Stimulated activated CD4-positive, alpha-beta T cell treated with anti-CD3 and anti-CD28 coated beads, Interleukin-1b, Interleukin-23, amount 100 ng/mL, for 1 hour (primary cell): ENCODE data around the gene HUNK.
"Not testable (repeated sequence)": the region's sequence is repeated elsewhere in the genome, so short reads cannot be mapped to it uniquely, and the experiment has no call there.

Experiments
- DNase-seq, 2 donors: peaks; one replicate each; pipeline ENCODE4 v3.0.0-alpha.2; 2020; ENCODE audit warnings: low read depth in 2 of 2

Gene HUNK

DNA sequence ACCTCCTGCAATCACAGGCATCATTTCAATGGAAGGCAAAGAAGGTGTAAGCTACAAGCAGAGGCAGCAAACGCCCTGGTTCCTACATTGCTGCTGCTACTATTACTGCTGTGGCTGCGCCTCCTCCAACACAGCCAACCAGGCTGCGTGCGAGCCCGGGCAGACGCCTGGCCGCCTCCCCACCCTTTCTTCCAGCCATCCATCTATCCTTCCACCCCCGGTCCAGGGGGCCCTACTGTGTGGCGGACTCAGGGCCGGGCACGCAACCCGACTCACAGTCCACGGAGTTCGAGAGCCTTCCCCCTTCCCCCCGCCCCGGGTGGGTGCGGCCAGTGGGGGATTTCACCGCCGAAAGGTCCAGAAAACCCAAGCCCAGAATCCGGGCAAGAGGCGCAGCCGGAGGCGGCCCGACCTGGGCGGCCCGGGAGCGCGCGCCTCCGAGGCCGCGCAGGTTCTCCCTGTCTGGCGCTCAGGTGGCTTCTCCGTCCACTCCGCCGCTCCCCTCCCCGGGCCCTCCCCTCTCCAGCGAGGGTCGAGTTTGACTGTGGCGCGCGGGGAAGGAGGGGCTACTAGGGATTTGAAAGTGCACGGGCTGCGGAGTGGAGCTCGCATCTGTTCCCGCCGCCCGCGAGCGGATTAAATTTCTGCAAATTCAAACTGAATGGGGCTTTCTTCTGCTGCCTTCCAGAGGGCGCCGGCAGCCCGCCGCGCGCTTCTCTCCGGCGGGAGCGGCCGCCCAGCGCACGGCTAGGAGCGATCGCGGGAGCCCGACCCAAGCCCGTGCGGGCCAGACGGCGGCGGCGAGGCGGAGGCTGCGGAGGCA is at the start of gene HUNK:
TSS of gene HUNK (plus strand) at position 569 of the 823 bp plus-strand sequence. CDS start 655 bp downstream, outside the sequence.
- DNase-seq: no peak

DNA sequence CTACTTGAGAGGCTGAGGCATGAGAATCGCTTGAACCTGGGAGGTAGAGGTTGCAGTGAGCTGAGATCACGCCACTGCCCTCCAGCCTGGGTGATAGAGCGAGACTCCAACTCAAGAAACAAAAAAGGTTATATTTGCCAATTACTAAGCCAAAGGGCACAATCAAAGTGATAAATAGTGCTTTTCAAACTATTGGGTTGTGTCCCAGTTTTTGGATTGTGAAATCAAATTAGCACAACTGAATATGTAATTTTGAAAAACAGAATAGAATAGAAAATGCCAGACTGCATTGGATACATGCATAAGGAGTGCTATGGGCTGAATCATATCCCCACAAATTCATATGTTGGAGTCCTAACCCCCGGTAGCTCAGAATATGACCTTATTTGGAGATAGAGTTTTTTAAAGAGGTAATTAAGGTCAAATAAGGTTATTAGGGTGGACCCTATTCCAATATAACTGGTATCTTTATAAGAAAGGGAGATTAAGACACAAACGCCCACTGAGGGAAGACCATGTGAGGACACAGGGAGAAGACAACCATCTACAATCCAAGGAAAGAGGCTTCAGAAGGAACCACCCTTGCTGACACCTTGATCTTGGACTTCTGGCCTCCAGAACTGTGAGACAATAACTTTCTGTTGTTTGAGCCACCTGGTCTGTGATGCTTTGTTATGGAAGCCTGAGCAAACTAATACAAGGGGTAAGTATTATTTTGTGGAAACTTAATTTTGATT is 42.9 kb upstream of the HUNK start:
- no peak for DNase-seq

DNA sequence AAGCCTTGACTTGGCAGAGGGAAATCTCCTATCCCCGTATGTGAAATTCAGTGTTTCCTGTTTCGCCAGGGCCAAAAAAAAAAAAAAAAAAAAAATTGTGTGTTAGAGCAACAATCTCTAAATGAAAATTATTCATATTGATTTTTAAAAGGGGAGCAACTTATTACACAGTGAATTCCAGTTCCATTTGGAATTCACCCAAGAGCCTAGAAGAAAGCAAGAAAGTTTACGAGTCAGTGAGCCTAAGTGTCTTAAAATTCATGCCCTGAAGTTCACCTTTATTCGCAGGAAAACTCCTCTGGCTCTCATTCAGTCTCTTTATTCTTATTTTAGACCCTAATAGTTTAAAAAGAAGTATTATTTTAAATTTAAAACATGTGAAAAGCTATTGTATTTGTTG is 42.1 kb upstream of the HUNK start:
- DNase-seq: no peak

DNA sequence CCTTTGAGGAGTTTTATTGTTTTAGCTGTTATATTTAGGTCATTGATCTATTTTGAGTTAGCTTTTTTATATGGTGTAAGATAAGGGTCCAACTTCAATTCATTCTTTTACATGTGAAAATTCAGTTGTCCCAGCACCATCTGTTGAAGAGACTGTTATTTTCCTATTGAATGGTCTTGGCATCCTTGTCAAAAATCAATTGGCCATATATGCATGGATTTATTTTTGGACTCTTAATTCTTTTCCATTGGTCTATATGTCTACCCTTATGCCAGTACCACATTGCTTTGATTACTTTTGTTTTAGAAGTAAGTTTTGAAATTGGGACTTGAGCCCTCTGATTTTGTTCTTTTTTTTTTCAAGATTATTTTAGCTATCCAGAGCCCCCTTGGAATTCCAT is 35.8 kb upstream of the HUNK start:
- DNase-seq: no peak

DNA sequence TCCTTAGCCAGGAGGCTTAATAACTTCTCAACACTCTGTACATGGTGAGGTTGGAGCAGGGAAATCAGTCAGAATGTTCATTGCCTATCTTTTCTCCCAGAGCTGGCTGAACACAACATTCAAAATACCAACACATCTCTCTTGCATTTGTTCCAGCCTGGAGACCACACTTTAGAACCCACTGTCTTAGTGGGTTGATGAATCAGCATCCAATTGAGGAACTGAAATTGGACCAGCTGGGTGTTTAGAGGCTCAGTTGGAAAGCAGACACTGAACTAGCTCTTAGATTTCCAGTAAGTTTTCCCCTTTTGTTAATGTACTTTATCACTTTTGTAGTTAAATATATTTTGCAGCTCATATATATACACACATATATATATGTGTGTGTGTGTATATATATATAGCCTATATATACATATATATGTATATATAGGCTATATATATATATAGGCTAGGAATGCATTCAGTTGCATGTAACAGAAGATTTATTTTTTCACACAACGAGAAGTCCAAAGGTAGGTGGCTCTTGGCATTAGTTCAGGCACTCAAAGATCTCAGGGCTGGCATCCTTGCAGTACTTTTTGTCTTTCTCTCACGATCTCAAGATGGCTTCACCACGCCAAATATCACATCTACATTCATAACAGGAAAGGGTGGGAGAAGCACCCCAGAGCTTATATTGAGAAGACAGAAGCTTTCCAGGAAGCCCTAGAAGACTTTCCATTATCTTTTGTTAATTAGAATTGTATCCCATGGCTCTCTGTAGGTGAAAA is 35.0 kb upstream of the HUNK start:
- no peak for DNase-seq

DNA sequence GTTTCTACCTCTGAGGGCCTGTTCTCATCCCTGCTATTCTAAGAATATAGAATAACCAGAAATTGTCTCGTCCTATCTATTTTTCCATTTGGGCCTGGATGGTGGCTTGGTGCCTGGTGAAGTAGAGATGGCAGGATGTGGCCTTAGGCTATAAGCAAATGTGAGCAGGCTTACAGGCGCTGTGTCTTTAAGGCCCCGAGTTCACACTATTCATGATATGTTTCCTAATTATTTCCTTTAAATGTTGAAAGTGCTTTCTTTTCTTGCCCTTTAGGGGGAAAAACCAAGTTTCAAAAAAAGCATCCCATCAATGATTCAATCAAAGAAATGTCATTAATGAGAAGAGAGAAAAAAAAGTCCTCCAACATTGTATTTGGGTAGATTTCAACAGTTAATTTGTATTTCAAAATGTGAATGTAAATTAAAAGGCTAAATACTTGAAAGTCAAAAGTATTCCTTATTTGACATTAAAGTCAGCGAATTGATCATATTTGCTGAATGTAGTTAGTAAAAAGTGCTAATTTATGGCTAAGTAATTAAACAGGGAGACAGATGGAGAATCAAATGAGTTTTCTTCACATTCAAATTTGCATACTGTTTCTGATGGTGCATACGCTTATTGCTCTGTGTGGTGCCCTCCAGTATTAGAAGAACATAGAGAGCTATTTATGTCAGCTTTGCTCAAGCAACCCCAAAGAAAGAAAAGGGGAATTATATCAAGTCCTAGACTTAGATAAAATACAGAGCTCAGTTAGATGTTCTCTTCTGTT is 34.0 kb upstream of the HUNK start:
- no peak for DNase-seq

DNA sequence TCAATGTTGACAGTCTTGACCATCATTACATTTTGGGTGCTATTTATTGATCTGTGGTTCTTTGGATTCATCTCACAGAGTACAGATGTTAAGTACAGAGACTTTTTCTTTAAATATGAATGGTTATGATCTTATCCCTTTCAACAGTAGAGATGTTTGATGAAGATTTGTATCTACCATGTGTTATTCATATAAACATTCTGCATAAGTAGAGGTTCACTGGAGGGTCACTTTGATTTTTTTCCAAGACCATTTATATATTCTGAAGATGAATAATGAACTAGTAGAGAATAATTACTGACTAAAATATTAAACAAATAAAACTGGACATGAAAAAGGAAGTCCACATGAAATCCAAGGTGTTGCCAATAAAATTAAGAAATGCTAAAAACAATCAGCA is 28.6 kb upstream of the HUNK start:
- no peak for DNase-seq

DNA sequence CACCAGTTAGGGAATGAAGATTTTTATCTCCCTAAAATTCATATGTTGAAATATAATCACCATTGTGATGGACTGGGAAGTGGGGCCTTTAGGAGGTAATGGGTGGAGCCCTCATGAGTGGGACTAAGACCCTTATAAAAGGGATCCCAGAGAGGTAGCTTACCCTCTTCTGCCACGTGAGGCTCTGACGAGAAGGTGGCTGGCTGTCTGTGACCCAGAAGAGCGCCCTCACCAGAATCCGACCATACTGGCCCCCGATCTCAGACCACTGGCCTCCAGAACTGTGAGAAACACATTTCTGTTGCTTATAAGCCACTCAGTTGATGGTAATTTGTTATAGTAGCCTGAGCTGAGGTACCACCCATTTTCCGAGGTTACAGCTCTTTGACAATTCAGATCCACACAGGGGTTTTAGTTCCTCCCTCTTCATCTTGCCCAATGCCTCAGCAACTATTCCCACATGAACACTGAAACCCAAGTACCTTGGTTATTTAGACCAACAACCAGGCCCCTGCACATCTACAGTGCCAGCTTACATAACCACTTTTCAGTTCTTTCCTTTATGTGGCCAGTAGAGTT is 27.6 kb upstream of the HUNK start:
- DNase-seq: no peak

DNA sequence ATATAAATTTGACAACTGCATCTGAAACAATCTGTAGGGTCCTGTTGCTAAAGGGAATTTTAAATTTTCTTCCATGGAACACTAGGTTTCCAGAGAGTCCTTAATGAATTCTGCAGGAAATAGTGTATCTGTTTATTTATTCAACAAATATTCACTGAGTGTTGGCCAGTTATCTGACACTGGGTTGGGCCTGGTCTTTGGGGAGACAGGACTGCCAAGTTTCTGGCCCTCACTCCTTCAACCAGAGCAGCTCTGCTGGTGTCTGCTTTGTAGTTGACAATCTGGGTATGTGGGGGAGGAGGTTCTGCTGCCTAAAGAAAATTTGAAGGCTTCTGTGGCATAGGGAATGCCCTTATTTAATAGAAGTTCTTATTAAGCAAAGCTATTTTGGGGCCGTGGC is 26.1 kb upstream of the HUNK start:
- DNase-seq: no peak

DNA sequence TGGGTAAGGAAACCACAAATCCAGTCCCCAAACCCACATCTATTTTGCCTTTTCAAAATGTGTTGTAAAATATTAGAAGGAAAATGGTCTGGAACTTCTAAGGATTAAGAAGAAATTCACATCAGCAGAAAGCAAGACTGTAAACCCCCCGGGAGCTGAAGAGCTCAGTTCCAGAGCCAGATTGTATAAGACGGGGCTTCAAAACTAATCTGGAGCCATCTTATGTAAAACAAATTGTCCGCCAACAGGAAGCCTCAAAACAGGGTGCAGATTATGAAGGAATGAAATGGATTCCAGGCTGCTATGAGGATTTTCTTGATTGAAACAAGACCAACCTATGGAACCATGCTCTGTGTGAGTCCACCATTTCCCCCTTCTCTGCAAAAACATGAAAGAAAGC is 25.1 kb upstream of the HUNK start:
- no peak for DNase-seq

DNA sequence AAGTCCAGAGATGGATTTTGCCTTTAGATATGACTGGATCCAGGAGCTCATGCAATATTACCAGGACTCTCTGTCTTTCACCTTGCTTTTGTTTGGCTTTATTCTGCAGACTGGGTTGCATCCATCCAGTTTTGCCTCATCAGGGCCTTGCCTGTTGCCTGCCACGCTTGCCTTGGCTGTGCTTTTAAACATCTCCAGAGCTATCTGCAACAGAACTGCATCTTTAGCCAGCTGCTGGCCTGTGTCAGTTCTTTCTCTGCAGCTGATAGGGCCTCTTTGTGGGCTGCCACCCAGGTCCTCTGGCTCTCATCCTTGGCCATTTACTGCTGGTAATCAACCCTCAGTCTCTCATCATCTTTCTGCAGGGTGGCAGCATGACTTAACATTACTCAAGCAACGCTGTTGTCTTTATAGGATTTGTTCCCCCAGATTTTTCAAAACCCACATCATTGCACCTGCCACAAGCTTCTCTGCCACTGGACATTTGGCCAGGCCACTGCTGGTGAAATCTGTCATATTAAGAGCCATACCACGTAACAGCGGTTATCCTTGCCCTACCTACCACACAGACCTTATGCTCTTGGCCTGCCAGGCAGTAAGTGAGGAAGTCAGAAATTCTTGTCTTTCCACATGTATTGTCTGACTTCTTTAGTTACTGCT is 24.4 kb upstream of the HUNK start:
- no peak for DNase-seq

DNA sequence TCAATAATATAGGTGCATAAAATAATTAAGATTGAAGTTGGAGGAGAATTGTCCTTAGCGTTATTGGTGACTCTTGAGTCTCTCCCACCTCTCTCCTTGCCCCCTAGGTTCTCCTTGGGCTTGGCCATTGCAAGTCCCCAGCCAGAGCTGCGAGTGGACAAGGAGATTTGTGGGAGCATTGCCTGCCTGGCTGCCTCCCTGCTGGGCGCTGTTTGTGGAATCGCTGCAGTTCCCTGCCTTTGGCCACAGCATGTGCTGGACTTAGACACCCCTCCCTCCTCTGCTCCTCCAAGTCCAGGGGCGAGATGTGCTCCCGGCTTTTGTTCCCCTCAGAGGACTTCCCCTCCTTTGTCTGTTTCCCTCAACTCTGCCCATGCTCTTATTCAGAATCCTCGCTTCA is 21.9 kb upstream of the HUNK start:
- DNase-seq: no peak

DNA sequence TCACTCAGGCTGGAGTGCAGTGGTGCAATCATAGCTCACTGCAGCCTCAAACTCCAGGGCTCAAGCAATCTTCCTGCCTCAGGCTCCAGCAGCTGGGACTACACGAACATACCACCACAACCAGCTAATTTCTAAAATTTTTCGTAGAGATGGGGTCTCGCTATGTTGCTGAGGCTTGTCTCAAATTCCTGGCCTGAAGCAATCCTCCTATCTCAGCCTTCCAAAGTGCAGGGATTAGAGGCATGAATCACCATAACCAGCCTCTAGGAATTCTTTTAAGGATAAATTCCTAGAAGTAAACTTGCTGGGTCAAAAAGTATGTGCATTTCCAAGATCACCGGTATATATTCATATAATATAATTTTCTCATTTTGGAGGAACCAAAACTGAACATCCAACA is 17.6 kb upstream of the HUNK start:
- no peak for DNase-seq

DNA sequence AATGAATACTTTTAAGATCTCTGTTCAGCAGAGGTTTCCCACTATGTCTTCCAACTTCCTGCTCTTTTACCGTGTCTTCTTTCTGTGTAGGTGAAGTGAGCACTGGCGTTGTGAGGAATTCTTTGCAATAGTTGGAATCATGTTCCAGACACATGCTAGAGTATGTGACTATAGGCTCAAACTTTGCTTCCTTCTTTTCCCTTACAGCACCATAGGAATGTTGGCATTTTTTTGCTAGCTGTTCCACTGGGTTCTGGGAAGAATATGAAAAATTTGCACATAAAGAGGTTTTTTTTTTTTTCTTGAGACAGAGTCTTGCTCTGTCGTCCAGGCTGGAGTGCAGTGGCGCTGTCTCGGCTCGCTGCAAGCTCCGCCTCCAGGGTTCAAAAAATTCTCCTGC is 15.7 kb upstream of the HUNK start:
- no peak for DNase-seq

DNA sequence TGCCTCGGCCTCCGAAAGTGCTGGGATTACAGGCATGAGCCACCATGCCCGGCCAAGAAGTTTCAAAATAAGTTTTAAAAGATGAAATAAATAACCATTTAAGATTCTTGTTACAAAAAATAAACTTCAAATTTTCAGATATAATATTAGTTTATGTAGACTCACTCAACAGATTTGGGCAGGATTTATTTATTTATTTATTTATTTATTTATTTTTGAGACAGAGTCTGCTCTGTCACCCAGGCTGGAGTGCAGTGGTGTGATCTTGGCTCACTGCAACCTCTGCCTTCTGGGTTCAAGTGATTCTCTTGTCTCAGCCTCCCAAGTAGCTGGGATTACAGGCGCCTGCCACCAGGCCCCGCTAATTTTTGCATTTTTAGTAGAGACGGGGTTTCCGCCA is 15.2 kb upstream of the HUNK start:
- DNase-seq: not testable (repeated sequence)

DNA sequence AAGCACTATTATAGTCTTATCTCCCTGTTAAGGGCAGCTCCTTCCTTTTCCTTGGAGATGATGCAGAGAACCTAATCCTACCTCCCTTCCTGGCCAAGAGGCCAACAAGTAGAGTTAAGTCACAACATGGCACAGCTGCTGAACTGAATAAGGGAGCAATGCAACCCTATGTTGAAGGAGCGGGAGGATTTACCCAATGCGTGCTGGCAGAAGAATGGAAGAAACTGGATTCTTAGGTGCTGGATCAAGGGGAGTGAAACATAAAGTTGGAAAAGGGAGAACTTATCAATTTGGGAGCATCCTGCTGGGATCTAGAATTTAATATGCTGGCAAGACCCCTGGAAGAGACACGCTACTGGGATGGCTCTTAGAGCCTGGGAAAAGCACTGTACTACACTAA is 12.0 kb upstream of the HUNK start:
- no peak for DNase-seq

DNA sequence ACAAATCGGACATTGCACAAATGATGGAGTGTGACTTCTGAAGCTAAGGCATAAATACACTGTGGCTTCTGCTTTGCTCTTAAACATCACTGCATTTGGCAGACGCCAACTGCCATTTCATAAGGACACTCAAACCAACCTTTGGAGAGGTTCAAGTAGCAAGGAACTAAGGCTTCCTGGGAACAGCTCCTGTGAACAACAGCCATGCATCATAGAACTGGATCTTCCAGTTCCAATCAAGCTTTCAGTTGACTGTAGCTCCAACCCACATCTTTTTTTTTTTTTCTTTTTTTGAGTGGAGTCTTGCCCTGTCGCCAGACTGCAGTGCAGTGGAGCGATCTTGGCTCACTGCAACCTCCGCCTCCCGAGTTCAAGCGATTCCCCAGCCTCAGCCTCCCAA is 10.7 kb upstream of the HUNK start:
- no peak for DNase-seq

DNA sequence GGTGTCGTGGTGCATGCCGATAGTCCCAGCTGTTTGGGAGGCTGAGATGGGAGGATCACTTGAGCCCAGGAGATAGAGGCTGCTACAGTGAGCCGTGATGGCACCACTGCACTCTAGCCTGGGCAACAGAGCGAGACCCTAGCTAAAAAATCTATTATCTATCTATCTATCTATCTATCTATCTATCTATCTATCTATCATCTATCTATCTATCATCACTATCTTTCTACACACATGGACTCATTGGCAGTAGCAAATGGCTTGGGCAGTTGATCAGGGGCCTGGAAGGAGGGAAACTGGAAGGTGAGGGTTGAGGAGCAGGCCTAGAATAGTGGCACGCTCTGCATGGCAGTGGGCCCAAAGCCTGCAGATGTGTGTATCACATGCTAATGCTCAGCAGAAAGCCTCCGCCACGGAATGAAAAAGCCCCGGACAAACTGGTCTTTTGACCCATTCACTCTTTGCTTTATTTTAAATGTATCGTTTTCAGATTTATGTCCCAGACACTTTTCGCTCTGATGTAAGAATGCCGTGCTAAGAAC is 7.3 kb upstream of the HUNK start:
- no peak for DNase-seq

DNA sequence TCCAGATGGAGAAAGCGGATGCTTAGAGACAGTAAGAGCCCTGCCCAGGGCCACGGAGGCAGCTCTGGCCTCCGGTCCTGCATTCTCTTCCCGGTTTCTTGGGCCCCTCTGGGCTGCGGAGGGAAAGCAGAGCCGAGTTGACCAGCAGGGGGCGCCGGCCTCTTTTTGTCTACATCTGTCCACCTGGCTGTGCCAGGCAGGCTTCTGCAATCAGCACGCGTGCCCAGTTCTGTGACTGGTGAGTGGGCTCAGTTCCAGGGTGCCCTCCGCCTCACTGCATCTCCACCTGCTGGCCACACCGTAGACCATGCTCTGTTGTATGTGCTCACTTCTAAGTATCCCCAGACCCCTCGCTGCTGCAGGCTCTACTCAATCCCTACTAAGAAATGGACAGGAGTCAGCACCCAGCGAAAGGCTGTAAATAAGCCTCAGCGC is 6.7 kb upstream of the HUNK start:
- DNase-seq: peak; percentile 8 to 54

DNA sequence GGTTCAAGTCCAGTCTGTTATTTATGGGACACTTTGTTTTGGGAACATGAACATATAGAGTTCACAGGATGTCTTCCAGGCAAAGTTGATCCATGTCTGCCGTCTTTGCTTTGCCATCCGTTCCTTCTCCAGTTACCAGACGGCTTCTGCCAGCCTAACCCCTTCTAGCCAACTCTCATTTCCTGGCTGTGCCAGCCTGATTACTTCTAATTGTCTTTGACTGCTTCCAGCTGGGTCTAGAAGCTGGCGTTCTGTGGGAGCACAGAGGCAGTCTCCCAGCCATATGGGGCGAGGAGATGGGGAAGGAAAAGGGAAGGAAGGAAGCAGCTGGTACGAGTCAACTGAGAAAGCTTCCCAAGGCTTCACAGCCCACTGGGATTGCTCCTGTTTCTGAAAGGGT is 3.1 kb upstream of the HUNK start:
- DNase-seq: no peak
